LNCaP clone FGC (cell line): ENCODE data around the gene MPHOSPH6.

Experiments
- DNase-seq: peaks from one replicate; pipeline ENCODE4 v3.0.0-alpha.2; 2011; ENCODE audit warnings: low read depth
- H3K4me3 ChIP-seq: 2 replicates; pipeline ENCODE4 v1.5.1; 2011; ENCODE audit warnings: mild to moderate bottlenecking, low read depth, low read length, control low read depth
- TF ChIP-seq, protein P1 (sequence below): IDR thresholded peaks from 2 replicates; pipeline ENCODE4 v1.5.1; 2012; ENCODE audit warnings: mild to moderate bottlenecking; ENCODE audit not compliant: control insufficient read depth, insufficient read depth; ENCODE audit errors: extremely low read depth

The MPHOSPH6 gene

DNA sequence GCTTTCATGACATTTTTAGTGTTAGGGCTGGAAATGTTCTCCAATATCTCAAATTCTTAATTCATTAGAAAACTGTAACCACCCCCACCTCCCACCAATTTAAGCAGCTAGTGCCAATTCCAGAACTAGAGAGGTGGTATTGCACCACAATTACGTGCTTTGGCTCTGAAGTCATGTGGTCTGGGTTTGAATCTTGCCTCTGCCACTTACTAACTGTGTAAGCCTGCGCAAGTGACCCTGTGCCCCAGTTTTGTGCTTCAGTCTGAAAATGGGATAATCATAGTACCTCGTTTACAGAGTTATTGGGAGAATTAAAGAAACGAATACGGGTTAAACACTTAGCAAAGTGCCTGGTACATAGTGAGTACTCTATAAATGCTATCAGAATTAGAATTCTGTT lies 14.2 kb upstream of the MPHOSPH6 start:
- no peak for DNase-seq
- no peak overlapping the region for H3K4me3 ChIP-seq
- TF ChIP-seq, protein P1, sequence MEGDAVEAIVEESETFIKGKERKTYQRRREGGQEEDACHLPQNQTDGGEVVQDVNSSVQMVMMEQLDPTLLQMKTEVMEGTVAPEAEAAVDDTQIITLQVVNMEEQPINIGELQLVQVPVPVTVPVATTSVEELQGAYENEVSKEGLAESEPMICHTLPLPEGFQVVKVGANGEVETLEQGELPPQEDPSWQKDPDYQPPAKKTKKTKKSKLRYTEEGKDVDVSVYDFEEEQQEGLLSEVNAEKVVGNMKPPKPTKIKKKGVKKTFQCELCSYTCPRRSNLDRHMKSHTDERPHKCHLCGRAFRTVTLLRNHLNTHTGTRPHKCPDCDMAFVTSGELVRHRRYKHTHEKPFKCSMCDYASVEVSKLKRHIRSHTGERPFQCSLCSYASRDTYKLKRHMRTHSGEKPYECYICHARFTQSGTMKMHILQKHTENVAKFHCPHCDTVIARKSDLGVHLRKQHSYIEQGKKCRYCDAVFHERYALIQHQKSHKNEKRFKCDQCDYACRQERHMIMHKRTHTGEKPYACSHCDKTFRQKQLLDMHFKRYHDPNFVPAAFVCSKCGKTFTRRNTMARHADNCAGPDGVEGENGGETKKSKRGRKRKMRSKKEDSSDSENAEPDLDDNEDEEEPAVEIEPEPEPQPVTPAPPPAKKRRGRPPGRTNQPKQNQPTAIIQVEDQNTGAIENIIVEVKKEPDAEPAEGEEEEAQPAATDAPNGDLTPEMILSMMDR, result no peak

DNA sequence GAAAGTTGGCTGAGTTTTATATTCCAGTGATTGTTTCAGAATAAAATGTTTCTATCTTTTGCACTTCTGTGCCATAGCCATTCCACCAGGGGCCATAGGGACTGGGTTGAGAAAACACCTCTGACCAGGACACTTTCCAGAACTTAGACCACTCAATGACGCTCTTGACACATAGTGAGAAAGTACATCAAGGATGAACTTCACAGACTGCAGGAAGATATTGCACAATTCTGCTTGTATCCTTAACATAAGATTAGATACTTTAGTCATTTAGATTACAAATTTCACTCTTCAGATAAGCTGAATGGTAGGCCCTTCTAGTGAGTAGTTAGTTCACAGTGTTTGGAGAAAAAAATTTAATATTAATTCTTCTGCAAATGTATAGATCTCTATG lies 13.0 kb upstream of the MPHOSPH6 start:
- TF ChIP-seq, protein P1, result no peak
- no peak for DNase-seq
- no peak overlapping the region for H3K4me3 ChIP-seq

DNA sequence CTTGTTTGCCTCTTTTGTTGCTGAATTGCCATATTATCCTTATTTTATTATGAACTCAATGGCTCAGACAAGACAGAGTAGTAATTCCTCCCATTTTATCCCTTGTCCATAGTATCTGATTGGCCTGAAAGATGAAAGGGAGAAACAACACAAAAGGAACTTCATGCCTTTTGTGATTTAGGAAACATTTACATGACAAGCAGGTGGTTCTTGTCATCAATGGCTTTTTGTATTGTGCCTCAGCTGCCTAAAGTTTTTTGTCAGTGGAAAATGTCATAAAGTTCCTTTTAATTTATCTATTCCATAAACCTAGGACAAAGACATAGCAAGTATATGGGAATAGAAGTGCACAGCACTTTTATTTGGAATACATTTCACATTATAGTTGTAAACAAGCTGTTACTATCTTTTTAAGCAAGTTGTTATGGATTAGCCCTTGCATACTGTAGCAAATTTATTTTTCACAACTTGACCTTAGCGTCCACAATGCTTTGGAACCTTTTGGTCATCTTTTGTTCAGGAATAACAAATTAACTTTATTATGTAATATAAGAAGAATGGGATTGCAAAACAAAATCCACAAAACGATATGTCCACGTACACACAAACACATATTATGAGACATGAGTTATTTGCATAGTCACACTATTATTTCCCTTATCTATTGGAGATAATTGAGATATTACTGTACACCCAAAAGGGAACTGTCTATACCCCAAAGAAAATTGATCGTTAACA lies 12.4 kb upstream of the MPHOSPH6 start:
- TF ChIP-seq, protein P1, result no peak

DNA sequence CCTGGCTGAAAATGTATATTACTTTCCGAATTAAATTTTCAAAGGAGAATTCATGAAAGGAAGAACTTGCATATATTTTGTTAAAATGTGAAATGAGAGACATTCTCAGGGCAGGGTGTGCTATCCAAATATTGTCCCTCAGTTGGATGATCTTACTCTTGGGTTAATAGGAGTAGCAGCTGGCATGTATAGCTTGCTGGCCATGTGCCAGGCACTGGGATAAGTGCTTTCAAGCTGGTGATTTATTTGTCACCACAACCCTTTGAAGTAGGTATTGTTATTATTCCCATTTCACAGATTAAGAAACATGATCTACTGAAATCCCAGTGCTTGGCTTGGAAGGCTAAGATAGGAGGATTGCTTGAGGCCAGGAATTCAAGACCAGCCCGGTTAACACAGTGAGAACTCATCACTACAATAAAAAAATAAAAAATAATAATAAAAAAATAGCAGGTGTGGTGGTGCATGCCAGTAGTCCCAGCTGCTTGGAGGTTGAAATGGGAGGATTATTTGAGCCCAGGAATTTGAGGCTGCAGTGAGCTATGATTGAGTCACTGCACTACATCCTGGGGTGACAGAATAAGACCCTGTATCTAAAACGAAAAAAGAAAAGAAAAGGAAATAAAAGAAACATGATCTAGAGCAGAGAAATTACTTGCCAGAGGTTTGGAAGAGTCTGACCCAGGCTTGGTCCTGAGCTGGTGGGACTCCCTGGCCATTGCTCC lies 11.6 kb upstream of the MPHOSPH6 start:
- no peak for DNase-seq
- no peak overlapping the region for H3K4me3 ChIP-seq
- TF ChIP-seq, protein P1, result no peak

More for the DNA sequence above, 12.4 kb upstream of the MPHOSPH6 start:
- H3K4me3 ChIP-seq, result no peak overlapping the region
- no peak for DNase-seq

DNA sequence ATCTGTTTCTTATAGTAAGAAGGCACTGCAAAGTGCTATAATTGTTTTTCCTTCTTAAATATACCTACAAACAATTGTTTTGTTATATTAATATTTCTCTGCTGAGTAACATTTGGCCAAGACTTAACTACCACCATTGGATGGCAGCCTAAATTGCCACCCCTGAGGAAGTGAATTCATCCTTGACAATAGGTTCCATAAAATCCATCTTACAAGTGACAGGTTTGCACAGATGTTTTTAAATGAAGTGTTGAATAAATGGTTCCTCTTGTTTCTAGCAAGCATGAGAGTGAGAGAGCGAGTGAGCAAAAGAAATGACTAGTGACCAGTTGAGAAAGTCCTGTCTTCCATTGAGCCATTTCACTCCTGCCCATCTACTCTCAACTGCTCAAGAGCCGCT lies 8.3 kb upstream of the MPHOSPH6 start:
- no peak for DNase-seq
- TF ChIP-seq, protein P1, result no peak
- H3K4me3 ChIP-seq, result no peak overlapping the region

DNA sequence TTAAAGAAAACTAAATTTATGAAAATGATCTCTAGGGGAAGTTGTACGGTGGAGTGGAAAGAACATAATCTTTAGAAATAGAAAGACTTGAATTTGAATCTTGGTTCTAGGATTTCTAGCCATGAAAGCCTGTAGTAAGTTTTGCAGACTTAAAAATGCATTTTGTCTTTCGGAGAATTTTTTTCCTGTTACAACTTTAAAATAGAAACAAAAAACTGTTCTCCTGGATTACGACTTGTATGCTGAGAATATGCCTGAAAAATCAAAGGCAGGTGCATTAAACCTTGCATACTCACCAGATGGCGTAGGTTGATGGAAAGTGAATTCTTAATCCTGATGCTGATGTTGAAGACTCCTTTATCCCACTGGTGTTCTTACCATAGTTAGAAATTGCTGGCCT lies 7.5 kb upstream of the MPHOSPH6 start:
- TF ChIP-seq, protein P1, result no peak
- no peak overlapping the region for H3K4me3 ChIP-seq
- DNase-seq, result no peak
